Hepatocyte (in vitro differentiated cells): ENCODE measurements around the gene ARAP1. TPM values are rescaled to one million over a fixed set of nuclear protein-coding genes. Genes with fewer than 3 reads are reported as not detected.

Experiments used
- DNase-seq: peaks from one replicate; pipeline ENCODE4 v3.0.0-alpha.2; 2016; ENCODE audit warnings: low spot score
- H2AFZ ChIP-seq: fragments of 200-600 bp; sonication (generic); 2 replicates; pipeline ENCODE4 v1.6.0; 2016; ENCODE audit warnings: antibody characterized with exemption, mild to moderate bottlenecking
- H3K27ac ChIP-seq: fragments of 200-600 bp; sonication (generic); 2 replicates; pipeline ENCODE4 v1.5.1; 2016; ENCODE audit warnings: mild to moderate bottlenecking
- H3K27me3 ChIP-seq: fragments of 200-600 bp; sonication (generic); 2 replicates; pipeline ENCODE4 v1.6.1; 2016
- H3K36me3 ChIP-seq: fragments of 200-600 bp; sonication (generic); replicated peaks from 2 replicates; pipeline ENCODE4 v1.5.1; 2016; ENCODE audit warnings: low read depth; ENCODE audit not compliant: insufficient read depth
- H3K4me1 ChIP-seq: fragments of 200-600 bp; sonication (generic); 2 replicates; pipeline ENCODE4 v1.5.1; 2016; ENCODE audit warnings: mild to moderate bottlenecking, moderate library complexity; ENCODE audit not compliant: insufficient read depth
- H3K4me2 ChIP-seq: fragments of 200-600 bp; sonication (generic); 2 replicates; pipeline ENCODE4 v1.6.0; 2016
- H3K4me3 ChIP-seq: fragments of 200-600 bp; sonication (generic); 2 replicates; pipeline ENCODE4 v1.5.1; 2016; ENCODE audit warnings: mild to moderate bottlenecking
- H3K79me2 ChIP-seq: fragments of 200-600 bp; sonication (generic); 2 replicates; pipeline ENCODE4 v1.6.0; 2017; ENCODE audit warnings: mild to moderate bottlenecking
- H3K9me2 ChIP-seq: fragments of 200-600 bp; sonication (generic); replicated peaks from 2 replicates; pipeline ENCODE4 v1.6.0; 2017; ENCODE audit warnings: mild to moderate bottlenecking; ENCODE audit not compliant: insufficient read depth
- H3K9me3 ChIP-seq: fragments of 200-600 bp; sonication (generic); 2 replicates; pipeline ENCODE4 v1.5.1; 2016; ENCODE audit warnings: low read depth, mild to moderate bottlenecking
- H4K20me1 ChIP-seq: fragments of 200-600 bp; sonication (generic); 2 replicates; pipeline ENCODE4 v1.6.0; 2016; ENCODE audit warnings: mild to moderate bottlenecking; ENCODE audit not compliant: insufficient read depth, poor library complexity, severe bottlenecking
- EZH2 ChIP-seq: fragments of 200-600 bp; sonication (generic); IDR thresholded peaks from 2 replicates; pipeline ENCODE4 v1.6.1; 2016; ENCODE audit warnings: antibody characterized with exemption, mild to moderate bottlenecking, borderline replicate concordance
- EZH2phosphoT487 ChIP-seq: fragments of 200-600 bp; sonication (generic); IDR thresholded peaks from one replicate; pipeline ENCODE4 v1.6.1; 2018; ENCODE audit warnings: antibody characterized with exemption, mild to moderate bottlenecking, low read depth, moderate library complexity; ENCODE audit not compliant: unreplicated experiment, severe bottlenecking
- WGBS: methylation state at CpG from one replicate; pipeline ENCODE4 v1.1.6; 2016; ENCODE audit warnings: low lambda C conversion rate; ENCODE audit errors: missing lambda C conversion rate; 5-methylcytosine and 5-hydroxymethylcytosine counted together
- polyA plus RNA-seq: library from polyadenylated mRNA; unstranded; fragments of >200 nt; fragmentation: Nextera tagmentation; extraction: Ambion mirVana; gene quantifications from 2 replicates; pipeline ENCODE4 v1.2.1, GENCODE V29; 2016
- total RNA-seq: library from RNA; depleted of rRNA; stranded (reverse); fragments of >200 nt; gene quantifications from 2 replicates; pipeline ENCODE4 v1.2.3, GENCODE V29; 2014
- TF ChIP-seq, protein P1 (sequence below): fragments of 200-600 bp; sonication (generic); IDR thresholded peaks from 2 replicates; pipeline ENCODE4 v1.5.1; 2016; ENCODE audit warnings: antibody characterized with exemption, mild to moderate bottlenecking; ENCODE audit not compliant: poor library complexity

ARAP1 gene
- total and polyA plus RNA-seq, 2 experiments from 2014 or later: 60.2 to 118 TPM

DNA sequence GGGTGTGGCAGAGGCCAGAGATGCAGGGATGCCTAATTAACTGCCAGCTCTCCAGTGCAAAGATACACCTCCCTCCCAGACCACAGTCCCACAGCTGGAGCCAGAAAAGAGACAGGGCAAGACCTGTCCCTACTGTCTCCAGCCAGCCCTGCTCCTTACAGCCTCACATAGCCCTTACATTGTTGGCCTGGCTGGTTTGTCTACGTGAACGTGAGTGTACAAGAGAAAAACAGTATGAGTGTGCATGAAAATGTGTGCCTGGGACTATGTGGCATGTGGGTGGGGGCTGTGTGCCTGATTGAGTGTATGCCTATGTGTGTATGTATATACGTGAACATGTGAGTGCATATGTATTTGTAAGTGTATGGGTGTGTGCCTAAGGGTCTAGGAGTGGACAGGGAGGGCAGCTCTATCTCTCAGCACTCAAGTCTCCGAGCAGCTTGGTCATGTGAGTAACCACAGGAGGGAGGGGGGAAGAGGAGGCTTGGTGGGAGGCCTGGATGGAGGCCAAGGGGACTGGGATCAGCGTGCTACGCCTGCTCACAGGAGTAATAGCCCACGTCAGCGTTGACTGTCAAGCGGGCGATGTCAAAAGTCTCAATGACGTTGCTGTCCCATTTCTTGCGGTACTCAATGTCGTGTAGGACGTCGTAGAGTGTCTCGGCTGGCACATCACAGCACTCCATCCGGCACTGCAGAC is 6.6 kb upstream of the ARAP1 start:
- Histone ChIP-seq H3K9me3 (no peaks in the 10 kb centered on the region), H2AFZ (no peak overlapping the region), H3K27me3 (no peaks in the 10 kb centered on the region), H3K79me2 (peaks cover 60% of the 10 kb centered on the region), H3K4me3 (no peak overlapping the region), H3K9me2 (no peaks in the 10 kb centered on the region), H3K4me2 (no peak overlapping the region), H3K27ac (peak overlapping the region; percentile 57), H4K20me1 (peaks cover 35% of the 10 kb centered on the region), H3K4me1 (peaks cover 9% of the 10 kb centered on the region), H3K36me3 (no peaks in the 10 kb centered on the region)
- 76% methylated on average over 17 of the region's 17 CpGs for WGBS
- peak; percentile 69 for DNase-seq
- TF ChIP-seq EZH2 (no peak), EZH2phosphoT487 (no peak)
- TF ChIP-seq, protein P1, sequence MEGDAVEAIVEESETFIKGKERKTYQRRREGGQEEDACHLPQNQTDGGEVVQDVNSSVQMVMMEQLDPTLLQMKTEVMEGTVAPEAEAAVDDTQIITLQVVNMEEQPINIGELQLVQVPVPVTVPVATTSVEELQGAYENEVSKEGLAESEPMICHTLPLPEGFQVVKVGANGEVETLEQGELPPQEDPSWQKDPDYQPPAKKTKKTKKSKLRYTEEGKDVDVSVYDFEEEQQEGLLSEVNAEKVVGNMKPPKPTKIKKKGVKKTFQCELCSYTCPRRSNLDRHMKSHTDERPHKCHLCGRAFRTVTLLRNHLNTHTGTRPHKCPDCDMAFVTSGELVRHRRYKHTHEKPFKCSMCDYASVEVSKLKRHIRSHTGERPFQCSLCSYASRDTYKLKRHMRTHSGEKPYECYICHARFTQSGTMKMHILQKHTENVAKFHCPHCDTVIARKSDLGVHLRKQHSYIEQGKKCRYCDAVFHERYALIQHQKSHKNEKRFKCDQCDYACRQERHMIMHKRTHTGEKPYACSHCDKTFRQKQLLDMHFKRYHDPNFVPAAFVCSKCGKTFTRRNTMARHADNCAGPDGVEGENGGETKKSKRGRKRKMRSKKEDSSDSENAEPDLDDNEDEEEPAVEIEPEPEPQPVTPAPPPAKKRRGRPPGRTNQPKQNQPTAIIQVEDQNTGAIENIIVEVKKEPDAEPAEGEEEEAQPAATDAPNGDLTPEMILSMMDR: no peak

DNA sequence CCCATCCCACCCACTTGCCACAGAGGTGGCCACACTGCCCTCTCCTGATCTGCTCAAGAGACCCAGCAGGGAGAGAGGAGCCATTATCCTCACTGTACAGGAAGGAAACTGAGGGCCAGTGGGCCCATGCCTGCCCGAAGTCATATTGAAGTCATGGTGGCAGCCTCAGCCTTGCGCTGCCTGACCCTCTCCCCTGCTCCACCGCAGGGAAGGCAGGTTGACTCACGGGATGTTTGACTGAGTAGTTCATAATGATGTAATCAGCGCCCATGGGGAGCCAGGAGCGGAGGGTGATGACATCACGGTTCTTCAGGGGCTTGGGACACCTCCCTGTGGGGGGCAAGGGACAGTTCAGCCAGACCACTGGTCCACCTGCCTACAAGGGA is 6.1 kb upstream of the ARAP1 start:
- H3K27me3 ChIP-seq: no peaks in the 10 kb centered on the region
- H3K79me2 ChIP-seq: peaks cover 55% of the 10 kb centered on the region
- H3K4me3 ChIP-seq: no peak overlapping the region
- no peak for DNase-seq
- H3K9me2 ChIP-seq: no peaks in the 10 kb centered on the region
- 87% methylated on average over 6 of the region's 7 CpGs for WGBS
- peaks cover 9% of the 10 kb centered on the region for H3K4me1 ChIP-seq
- H4K20me1 ChIP-seq: peaks cover 29% of the 10 kb centered on the region
- TF ChIP-seq, protein P1: no peak
- TF ChIP-seq EZH2phosphoT487 (no peak), EZH2 (no peak)
- H3K4me2 ChIP-seq: no peak overlapping the region
- no peaks in the 10 kb centered on the region for H3K36me3 ChIP-seq
- H2AFZ ChIP-seq: no peak overlapping the region
- H3K27ac ChIP-seq: peak overlapping the region; percentile 57
- H3K9me3 ChIP-seq: no peaks in the 10 kb centered on the region

DNA sequence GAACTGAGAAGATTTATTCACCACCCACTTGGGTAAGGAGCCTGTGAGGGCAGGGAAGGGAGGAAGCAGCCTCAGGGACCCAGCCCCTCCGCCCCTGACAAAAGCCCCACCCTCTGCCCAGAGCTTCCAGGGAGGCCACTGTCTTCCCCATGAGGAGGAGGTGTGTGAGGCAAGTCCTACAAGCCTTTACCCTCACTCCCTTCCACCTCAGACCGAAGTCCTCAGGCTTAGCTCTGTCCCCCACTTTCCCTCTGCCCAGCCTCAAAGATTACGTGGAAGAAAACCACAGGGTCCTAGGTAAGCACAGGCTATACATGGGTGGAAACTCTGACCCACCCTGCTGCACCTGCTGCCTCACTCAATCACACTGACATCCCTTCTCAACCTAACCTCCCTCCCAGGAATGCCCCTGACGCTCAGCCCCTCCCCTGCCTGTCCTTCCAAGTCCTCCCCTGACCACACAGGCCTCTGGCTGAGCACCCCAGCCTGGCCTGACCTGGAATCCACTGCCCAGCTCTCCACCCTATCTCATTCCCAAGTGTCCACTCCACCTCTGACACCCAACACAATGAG is 3.6 kb upstream of the ARAP1 start:
- no peak overlapping the region for H2AFZ ChIP-seq
- TF ChIP-seq EZH2phosphoT487 (no peak), EZH2 (no peak)
- TF ChIP-seq, protein P1: no peak
- peak overlapping the region; percentile 48 for H3K27ac ChIP-seq
- no peak overlapping the region for H3K4me3 ChIP-seq
- H3K4me2 ChIP-seq: no peak overlapping the region
- DNase-seq: no peak
- 84% methylated on average over 4 of the region's 4 CpGs for WGBS
- H3K4me1 ChIP-seq: peaks cover 17% of the 10 kb centered on the region
- peaks cover 44% of the 10 kb centered on the region for H3K79me2 ChIP-seq
- no peaks in the 10 kb centered on the region for H3K9me2 ChIP-seq
- H4K20me1 ChIP-seq: peaks cover 15% of the 10 kb centered on the region
- no peaks in the 10 kb centered on the region for H3K36me3 ChIP-seq
- no peaks in the 10 kb centered on the region for H3K9me3 ChIP-seq
- H3K27me3 ChIP-seq: no peaks in the 10 kb centered on the region
